HK-2 (cell line): ENCODE measurements around the gene ANO10.
"Not testable (repeated sequence)": the region's sequence is repeated elsewhere in the genome, so short reads cannot be mapped to it uniquely, and the experiment has no call there.

Experiments used
- DNase-seq: peaks from one replicate; pipeline ENCODE4 v3.0.0-alpha.2; 2018; ENCODE audit not compliant: unreplicated experiment

The ANO10 gene

DNA sequence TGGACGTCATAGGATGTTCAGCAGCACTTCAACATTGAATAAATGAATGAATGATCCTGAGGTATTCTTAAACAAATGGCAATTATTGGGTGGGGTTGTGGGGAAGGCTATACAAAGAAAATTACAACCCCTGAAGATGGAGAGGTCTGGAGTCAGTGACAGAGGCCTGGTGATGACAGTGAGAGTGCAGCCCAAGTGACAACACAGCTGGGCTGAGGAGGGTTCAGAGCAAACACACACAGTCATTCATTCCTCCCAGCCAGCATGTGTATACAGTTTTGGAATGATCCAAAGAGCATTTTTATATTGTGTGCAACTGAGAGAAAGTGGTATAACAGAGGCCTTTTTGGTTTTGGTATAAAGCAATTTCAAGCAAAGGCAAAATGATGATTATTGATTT is 148.1 kb downstream of the ANO10 start:
- no peak for DNase-seq

DNA sequence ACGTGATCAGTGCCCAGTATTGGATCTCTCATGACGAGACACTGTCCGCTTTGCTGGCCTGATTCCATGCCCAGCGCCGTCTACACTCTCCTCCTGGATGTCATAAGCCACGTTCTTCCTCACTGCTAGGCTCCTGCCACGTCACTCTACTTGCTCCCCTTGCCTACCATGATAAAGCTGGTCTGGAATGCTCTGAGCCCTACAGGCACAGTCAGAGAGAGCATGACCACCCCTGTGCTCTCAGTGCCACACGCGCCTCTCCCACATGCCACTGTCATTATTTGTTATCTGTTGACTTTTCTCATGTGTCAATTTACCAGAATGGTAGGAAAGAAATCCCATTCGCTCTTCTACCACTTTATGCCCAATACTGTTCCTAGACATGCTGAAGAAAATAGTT is 148.6 kb downstream of the ANO10 start:
- no peak for DNase-seq

DNA sequence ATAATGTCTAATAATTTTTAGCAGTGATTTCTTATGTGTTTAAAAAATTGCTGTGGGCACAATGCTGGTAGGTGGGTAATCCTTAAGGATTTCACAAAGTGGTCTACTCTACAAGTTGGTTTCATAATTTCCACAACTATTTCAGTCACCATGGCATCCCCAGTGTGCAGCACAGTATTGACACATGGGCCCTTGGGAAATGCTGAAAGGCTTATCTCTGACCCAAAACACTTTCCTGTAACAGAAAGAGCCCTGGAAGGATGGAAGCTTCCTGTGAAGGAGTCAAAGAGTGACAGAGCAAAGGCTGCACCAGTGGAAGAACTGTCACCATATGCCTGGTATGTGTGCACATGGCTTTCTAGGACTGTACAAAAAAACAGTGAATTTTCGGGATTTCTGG is 153.7 kb downstream of the ANO10 start:
- DNase-seq: no peak

DNA sequence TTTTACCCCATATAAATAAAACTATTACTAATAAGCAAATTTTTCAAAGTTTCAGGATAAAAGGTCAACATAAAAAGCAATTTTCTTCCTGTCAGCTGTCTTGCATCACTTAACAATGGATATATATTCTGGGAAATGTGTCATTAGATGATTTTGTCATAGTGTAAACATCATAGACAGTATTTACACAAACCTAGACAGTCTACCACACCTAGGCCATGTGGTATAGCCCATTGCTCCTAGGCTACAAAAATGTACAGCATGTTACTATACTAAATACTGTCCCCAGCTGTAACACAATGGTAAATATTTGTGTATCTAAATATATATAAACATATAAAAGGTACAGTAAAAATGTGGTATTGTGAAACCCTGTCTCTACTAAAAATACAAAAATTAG is 156.7 kb downstream of the ANO10 start:
- DNase-seq: no peak

DNA sequence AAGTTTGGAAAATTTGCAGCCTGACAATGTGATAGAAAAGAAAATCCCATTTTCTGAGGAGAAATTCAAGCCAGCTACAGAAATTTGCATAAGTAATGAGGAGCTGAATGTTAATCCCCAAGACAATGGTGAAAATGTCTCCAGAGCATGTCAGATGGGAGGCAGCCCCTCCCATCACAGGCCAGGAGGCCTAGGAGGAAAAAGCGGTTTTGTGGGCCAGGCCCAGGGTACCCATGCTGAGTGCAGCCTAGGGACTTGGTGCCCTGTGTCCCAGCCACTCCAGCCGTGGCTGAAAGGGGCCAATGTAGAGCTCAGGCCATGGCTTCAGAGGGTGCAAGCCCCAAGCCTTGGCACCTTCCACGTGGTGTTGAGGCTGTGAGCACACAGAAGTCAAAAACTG is 159.2 kb downstream of the ANO10 start:
- DNase-seq: not testable (repeated sequence)

DNA sequence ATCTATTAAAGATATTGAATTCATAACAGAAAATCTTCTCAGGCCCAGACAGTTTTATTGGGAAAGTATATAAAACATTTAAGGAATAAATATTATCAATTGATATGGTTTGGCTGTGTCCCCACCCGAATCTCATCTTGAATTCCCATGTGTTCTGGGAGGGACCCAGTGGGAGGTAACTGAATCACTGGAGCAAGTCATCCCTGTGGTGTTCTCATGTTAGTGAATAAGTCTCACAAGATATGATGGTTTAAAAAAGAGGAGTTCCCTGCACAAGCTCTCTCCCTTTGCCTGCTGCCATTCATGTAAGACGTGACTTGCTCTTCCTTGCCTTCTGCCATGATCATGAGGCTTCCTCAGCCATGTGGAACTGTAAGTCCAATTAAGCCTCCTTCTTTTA is 160.5 kb downstream of the ANO10 start:
- no peak for DNase-seq

DNA sequence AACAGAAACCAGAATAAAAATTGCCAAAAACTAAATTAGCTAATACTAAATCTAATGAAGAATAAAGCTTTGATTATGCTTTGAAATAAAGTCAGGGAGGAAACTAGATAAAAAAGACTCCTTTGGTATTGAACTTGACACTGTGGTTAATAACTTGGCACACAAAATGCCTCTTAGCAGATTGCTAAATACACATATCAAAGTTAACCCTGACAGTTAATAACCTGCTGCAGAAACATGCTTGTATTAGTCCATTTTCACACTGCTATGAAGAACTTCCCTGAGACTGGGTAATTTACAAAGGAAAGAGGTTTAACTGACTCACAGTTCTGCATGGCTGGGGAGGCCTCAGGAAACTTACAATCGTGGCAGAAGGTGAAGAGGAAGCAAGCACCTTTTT is 164.8 kb downstream of the ANO10 start:
- not testable (repeated sequence) for DNase-seq

DNA sequence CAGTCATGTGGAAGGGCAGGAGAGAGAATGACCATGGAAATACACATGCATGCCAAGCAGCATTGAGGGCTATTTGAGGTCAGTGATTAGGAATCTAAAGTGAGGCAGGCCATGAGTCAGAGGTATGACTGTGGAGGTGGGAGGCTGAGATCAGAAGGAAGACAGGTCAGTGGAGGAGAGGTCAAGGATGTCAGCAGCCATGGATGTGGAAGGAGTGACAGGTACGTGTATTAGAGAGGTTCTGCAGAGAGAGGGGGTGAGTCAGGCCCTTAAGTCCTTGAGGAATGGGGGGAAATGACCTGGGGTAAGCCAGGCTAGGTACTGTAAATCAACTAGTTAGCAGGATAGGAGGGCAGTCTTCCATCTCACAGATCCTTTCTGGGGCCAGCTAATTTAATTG is 166.6 kb downstream of the ANO10 start:
- peak; percentile 70 for DNase-seq

DNA sequence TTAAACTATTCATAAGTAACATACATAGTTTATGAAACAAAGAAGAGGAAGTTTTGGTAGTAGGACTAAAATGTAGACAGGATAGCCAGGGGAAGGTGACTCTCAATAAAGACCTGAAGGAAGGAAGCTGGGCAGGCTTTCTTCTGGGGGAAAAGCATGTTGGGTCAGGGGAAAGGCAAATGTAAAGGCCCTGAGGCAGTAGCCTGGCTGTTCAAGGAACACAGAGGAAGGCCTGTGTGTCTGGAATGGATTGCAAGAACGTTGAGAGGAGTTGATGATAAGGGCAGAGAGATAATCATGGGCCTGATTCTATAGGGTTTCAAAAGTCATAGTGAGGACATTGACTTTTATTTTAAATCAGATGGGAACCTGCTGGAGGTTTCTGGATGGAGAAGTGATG is 167.8 kb downstream of the ANO10 start:
- DNase-seq: no peak

DNA sequence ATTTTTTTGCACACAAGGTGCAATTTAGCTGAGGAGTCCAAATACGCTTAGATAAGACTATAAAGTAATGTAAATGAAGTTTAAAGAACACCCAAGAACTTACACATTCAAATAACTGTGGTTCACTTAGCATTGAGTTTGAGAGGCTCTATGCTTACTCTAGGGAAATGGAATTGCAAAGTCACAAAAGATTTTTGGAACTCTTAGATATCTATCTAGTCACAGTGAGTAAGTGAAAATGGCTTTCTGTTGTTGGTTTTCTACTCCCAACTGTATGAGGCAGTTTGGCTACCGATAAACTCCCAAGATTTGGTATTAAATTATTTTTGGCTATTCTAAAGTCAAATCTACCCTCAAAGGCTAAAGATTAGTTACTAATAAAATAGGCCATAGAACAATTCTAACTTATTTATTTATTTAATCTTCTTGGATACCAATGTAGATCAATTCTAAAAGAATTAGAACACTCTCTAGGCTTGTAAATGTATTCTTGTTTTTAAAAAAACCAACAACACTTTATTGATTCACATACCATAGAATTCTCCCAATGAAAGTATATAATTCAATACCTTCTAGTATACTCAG is 170.0 kb downstream of the ANO10 start:
- DNase-seq: no peak

DNA sequence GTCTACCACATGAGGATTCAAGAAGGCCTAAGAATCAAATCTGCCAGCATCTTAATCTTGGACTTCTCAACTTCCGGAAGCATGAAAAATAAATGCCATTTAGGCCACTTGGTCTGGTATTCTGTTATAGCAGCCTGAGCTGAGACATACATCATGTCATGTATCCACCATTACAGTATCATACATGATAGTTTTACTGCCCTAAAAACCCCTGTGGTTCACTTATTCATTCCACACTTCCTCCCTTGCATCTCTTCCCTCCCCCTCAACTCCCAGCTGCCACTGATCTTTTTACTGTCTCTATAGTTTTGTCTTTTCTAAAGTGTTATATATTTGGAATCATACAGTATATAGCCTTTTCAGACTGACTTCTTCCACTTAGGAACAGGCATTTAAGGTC is 173.7 kb downstream of the ANO10 start:
- no peak for DNase-seq

DNA sequence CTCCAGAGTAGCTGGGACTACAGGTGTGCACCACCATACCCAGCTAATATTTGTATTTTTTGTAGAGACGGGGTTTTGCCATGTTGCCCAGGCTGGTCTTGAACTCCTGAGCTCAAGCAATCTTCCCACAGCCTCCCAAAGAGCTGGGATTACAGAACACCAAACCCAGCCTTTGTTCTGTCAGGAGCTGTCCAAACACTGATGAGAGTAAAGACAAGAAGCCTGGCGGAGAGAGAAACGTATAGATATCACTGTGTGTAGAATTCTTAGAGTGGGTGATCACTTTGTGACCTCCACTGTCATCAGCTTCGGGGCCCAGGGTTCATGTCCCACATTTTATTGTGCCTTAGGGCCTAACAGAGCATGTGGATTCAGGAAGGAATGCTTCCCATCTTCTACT is 176.0 kb downstream of the ANO10 start:
- DNase-seq: no peak

DNA sequence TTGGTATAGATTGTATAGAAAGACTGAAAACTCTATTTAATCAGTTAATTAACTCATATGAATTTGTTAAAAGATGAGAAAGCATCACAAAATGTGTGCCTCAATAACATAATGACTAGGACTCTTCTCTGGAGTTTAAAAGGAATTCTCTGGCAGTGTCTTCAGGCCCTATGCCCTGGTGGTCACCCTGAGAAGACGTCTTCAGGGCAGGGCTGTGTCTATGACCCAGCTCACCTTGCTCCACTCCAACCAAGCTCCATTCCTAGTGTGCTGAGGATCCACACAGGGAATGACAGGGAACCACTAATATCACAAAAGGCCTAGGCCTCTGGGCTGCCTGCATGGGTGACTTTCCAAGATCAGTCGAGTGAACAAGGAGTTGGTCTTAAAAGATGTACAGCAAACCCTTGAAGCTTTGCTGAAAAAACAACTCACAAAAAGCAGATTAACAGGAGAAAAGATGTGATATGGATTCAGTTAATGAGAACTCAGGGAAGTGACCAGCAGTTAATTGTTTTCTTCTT is 178.9 kb downstream of the ANO10 start:
- no peak for DNase-seq

DNA sequence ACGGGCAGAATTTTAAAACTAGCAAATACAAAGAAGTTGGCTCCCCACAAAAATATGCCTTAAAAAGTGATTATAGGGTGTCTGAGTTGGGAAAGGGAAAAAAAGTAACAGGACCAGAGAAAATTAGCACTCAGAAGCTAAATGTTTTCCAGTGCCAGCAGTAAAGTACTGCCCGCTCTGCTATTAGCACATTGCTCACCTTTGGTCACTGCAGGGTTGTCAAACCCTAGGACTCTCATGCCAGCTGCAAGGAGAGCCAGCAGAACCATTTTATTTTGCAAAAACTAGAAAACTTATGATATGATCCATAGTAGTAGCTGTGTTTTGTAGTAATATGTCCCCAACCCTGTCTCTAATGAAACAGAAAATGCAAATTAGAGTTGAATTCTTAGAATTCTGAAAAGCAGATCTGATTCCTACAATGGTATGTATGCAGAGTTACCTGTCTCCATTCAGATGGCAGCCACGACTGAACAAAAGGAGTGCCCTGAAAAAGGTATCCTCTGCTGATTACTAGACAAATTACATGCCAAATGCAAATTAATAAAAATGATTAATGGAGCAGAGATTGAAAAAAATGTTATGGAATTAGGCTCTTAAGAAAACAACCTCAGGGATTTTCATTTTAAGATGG is 185.2 kb downstream of the ANO10 start:
- no peak for DNase-seq

DNA sequence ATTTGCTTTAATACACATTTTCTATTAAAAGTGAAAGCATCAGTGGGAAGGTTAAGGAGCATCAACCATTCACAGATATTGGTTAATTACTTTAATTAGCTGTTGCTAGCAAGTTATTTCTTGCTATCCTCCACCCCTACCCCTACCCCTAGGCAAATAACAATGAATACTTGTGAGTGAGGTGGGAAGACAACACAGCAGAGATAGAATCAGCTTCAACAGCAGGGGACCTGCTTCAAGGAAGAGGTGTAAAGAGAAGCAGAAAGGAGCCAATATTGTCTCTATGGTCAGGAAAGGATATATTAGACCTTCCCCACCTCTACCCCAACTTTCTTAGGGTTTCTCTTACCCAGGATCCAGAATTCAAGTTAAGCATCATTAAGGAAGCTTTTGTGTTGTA is 186.1 kb downstream of the ANO10 start:
- no peak for DNase-seq

DNA sequence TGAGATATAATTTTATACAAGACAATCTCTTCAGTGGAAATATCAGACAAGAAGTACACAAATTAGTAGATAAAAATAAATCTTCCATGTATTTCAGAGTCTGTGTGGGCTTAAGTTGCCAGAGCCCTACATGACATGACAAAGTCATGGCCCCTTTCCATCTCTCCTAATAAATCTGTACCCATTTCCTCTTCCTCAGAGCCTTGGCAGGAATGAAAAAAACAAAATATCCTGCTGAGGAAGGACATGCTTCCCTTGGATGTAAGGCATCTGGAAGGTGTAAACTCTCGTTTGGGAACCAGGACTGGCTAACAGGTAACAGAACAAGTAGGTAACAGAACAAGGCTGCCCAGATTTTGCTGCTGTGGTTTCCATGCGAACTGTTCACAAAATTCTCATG is 187.4 kb downstream of the ANO10 start:
- DNase-seq: no peak

DNA sequence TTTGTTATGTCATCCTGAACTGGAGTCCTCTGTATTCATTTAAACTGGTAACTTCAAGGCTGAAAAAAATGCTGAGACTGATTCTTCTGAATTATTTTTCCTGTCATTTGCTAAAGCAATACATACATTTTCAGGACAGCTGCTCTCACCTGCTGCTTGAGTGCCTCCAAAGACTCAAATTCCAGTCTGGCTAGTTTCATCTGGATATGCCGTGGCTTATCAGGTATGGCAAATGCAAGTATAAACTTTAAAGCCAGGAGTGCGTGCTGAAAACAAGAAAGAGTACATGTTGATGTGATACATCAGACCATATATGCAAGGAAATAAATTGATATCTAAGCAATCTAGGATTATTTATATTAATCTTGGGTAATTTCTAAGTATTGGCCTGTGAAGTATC is 189.3 kb downstream of the ANO10 start:
- DNase-seq: no peak

DNA sequence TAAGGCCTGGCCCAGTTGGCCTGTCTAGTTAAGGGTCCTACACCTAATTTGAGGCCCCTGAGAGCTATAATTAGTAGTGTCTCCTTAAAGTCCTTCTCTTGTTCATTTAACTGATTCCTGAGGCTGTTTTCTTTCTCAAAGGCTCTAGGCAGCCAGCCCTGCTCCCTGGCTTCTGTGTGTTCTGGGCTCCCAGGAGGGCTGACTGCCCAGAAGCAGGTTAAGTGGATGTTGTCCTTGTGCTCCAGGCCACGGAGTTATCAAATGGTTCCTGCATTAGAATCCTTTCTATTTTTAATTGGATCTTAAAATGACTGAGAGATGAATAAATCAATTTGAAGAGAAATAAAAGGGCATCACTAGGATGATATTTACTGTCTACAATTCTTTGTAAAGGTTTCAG is 195.4 kb downstream of the ANO10 start:
- no peak for DNase-seq

DNA sequence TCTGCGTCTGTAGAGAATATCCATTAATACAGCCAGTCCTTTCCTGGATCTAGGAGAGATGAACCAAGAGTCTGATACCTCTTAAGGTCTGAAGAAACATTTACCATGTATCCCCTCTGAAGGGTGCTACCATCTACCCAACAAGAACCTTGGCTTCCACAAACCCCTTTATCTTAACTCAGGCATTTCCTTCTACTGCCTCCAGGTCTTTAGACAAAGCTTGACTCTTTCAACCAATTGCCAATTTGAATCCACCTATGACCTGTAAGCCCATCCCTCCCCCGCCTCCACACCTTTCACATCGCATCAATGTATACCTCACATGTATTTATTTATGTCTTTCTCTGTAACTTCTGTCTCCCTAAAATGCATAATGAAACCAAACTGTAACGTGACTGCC is 196.0 kb downstream of the ANO10 start:
- DNase-seq: no peak

DNA sequence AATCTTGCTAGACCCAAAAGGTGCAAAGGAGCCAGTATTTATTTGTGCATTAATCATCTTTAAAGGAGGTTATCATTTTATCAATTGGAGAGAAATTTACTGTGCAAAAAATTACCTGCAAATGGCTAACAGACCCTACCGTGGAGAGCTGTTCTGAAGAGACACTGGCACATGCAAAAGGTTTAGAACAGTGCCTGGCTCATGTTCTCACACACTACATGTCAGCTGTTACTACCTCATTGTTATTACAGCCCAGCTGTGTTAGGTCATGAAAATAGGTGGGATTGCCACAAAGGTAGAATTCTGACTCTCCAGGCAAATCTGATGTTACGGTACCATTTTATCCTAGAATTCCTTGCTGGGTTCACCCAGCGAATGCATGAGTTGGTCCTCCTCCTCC is 198.2 kb downstream of the ANO10 start:
- no peak for DNase-seq

DNA sequence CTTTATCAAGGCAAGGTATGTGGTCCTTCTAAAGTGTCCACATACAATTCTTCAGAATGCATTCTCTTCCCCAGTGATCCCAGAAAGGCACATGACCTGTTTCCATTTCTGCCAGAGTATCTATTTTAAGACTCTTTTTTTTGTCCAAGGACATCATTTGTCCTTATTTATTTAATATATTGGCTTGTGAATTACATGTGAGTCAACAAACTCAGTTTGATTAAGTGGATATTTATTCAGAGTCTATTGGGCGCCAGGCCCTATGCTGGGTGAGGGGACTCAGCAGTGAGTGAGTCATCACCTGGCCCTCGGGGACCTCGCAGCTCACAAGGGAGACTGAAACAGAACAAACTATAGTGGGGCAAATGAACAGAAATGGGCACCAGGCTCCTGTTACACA is 198.7 kb downstream of the ANO10 start:
- no peak for DNase-seq

DNA sequence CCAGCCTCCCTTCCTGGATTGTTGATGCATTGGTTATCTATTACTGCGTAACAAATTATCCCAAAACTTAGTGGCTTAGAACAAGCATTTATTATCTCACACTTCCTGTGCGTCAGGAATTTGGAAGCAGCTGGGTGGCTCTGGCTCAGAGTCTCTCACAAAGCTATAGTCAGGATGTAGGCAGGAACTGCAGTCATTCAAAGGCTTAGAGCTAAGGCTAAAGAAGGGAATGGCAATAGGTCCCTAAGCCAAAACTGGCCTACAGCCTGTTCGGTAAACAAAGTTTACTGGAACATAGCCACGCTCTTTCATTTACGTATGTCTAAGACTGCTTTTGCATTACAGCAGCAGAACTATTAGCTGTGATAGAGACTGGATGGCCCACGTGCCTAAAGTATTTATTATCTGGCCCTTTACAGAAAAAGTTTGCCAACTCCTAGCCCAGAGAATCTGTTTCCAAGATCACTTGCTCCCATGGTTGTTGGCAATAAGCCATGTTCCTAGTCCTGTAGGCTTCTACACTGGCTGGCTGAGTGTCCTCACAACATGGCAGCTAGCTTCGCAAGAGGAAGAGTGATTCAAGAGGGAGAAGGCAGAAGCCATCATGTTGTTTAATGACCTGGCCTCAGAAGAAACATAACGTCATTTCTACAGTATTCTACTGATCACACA is 203.1 kb downstream of the ANO10 start:
- peak; percentile 35 for DNase-seq

DNA sequence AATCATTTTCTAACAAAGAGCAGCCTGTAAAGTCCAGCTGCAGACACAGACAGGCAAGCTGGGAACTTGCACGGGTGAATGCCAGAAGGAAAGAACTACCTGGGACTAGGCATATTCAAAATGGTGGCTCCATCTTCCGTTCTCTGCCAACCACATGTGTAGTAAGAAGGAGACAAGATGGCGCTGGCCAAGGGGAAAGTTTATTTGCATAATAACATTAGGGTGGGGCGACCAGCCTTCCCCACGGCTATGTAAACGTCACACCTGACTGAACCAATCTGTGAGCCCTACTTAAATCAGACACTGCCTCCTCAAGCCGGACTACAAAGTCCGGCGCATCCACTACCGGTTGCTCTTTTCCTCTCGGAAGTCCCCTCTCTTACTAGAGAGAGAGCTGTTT is 204.7 kb downstream of the ANO10 start:
- no peak for DNase-seq
